ENCODE data around the gene LYZL4.

DNA sequence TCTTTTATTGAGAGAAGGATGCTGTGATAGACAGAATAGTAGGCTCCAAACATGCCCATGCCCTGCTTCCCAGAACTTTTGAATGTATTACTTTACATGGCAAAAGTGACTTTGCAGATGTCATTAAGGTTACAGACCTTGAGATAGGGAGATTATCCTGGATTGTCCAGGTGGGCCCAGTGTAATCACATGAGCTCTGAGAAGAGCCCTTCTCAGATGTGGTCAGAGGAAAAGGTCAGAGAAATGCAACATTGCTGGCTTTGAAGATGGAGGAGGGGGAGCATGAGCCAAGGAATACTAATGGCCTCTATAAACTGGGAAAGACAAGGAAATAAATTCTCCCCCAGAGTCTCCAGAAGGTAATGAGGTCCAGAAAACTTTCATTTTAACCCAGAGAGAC is 45.8 kb upstream of the LYZL4 start:
- TF ChIP-seq, protein P1, sequence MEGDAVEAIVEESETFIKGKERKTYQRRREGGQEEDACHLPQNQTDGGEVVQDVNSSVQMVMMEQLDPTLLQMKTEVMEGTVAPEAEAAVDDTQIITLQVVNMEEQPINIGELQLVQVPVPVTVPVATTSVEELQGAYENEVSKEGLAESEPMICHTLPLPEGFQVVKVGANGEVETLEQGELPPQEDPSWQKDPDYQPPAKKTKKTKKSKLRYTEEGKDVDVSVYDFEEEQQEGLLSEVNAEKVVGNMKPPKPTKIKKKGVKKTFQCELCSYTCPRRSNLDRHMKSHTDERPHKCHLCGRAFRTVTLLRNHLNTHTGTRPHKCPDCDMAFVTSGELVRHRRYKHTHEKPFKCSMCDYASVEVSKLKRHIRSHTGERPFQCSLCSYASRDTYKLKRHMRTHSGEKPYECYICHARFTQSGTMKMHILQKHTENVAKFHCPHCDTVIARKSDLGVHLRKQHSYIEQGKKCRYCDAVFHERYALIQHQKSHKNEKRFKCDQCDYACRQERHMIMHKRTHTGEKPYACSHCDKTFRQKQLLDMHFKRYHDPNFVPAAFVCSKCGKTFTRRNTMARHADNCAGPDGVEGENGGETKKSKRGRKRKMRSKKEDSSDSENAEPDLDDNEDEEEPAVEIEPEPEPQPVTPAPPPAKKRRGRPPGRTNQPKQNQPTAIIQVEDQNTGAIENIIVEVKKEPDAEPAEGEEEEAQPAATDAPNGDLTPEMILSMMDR (IDR thresholded peaks at IDR 0.05): no peak
- no peak for TF ChIP-seq POLR2A (IDR thresholded peaks at IDR 0.05)

All from right lobe of liver (tissue), 4 donors.